Lower leg skin (tissue), 3 donors: Measurements from ENCODE around the gene NTM.

Source experiments
- CTCF ChIP-seq, 3 donors: fragments of 450-650 bp; IDR thresholded peaks; one replicate each; pipeline ENCODE4 v1.5.1; 2016; ENCODE audit warnings: antibody characterized with exemption in 3 of 3, mild to moderate bottlenecking in 3 of 3, moderate library complexity in 2 of 3
- POLR2A ChIP-seq, 2 donors: fragments of 450-650 bp; IDR thresholded peaks; one replicate each; pipeline ENCODE4 v1.6.1; 2016 to 2017; ENCODE audit warnings: antibody characterized with exemption in 2 of 2, mild to moderate bottlenecking in 1 of 2, moderate library complexity in 1 of 2

- TF ChIP-seq CTCF (IDR thresholded peaks at IDR 0.05) (no peak), POLR2A (IDR thresholded peaks at IDR 0.05) (no peak)
Observed at GRCh38 chr11:131351848-131352247, 18.6 kb upstream of the NTM start.
